ENCODE data around the gene SLC49A3.

GRCh38 chr4:655464-656151, 33.3 kb downstream of the SLC49A3 start:
- TF ChIP-seq CTCF (IDR thresholded peaks at IDR 0.05): no peak
- no peak for TF ChIP-seq POLR2A (IDR thresholded peaks at IDR 0.05)
- no peak for TF ChIP-seq POLR2AphosphoS5 (IDR thresholded peaks at IDR 0.05)

All from breast epithelium (tissue), 3 donors.